Measurements from ENCODE around the gene CALN1.

DNA sequence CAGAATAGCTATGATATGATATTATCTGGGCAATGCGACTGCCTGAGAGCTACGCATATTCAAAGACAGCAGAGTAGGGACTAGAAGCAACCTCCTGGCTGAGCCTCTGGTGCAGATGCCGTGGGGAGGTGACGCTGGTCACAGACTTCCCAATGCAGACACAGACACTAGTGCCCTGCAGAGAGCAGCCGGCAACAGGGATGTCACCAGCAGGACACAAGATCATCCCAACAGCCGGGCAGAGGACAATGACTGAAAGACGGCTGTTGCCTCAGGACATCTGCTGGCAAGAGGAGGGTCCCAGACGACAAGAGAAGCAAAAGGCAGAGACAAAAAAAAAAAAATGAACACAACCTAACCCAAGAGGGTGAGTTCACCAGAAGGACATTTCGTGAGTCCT lies 104.6 kb downstream of the CALN1 start:
- TF ChIP-seq SMARCC2 (IDR thresholded peaks at IDR 0.05; ENCODE audit: low read depth) (no peak), CAMTA2 (CRISPR knock-in tag; conservative IDR thresholded peaks at IDR 0.05) (no peak), OTX1 (CRISPR knock-in tag; IDR thresholded peaks at IDR 0.05) (no peak), NFRKB (IDR thresholded peaks at IDR 0.05; ENCODE audit: low read depth) (no peak), PHF20 (IDR thresholded peaks at IDR 0.05; ENCODE audit: partially characterized antibody) (no peak), TCF3 (CRISPR knock-in tag; IDR thresholded peaks at IDR 0.05) (no peak), FOSL1 (tag; conservative IDR thresholded peaks at IDR 0.05) (no peak), ZFP36 (IDR thresholded peaks at IDR 0.05; ENCODE audit: low read depth, low read length, partially characterized antibody) (no peak), CBX8 (IDR thresholded peaks at IDR 0.05; ENCODE audit: borderline replicate concordance, extremely low read depth, low read depth, low read length, poor library complexity, severe bottlenecking) (no peak), MXI1 (IDR thresholded peaks at IDR 0.05; ENCODE audit: low read depth, low read length) (no peak), RAD51 (IDR thresholded peaks at IDR 0.05; ENCODE audit: borderline replicate concordance, low read depth) (no peak), ELK3 (CRISPR knock-in tag; IDR thresholded peaks at IDR 0.05) (no peak), CTCF (IDR thresholded peaks at IDR 0.05 in 2 of 3, conservative IDR thresholded peaks at IDR 0.05 in 1 of 3; ENCODE audit: insufficient read depth in 2 of 3, low read depth in 1 of 3, low read length in 3 of 3) (no peak)
- TF ChIP-seq, protein P1, sequence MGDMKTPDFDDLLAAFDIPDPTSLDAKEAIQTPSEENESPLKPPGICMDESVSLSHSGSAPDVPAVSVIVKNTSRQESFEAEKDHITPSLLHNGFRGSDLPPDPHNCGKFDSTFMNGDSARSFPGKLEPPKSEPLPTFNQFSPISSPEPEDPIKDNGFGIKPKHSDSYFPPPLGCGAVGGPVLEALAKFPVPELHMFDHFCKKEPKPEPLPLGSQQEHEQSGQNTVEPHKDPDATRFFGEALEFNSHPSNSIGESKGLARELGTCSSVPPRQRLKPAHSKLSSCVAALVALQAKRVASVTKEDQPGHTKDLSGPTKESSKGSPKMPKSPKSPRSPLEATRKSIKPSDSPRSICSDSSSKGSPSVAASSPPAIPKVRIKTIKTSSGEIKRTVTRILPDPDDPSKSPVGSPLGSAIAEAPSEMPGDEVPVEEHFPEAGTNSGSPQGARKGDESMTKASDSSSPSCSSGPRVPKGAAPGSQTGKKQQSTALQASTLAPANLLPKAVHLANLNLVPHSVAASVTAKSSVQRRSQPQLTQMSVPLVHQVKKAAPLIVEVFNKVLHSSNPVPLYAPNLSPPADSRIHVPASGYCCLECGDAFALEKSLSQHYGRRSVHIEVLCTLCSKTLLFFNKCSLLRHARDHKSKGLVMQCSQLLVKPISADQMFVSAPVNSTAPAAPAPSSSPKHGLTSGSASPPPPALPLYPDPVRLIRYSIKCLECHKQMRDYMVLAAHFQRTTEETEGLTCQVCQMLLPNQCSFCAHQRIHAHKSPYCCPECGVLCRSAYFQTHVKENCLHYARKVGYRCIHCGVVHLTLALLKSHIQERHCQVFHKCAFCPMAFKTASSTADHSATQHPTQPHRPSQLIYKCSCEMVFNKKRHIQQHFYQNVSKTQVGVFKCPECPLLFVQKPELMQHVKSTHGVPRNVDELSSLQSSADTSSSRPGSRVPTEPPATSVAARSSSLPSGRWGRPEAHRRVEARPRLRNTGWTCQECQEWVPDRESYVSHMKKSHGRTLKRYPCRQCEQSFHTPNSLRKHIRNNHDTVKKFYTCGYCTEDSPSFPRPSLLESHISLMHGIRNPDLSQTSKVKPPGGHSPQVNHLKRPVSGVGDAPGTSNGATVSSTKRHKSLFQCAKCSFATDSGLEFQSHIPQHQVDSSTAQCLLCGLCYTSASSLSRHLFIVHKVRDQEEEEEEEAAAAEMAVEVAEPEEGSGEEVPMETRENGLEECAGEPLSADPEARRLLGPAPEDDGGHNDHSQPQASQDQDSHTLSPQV (IDR thresholded peaks at IDR 0.05): no peak
